B cell (primary cell): ENCODE measurements around the gene HLA-DQA1. TPM values are rescaled to one million over a fixed set of nuclear protein-coding genes. Genes with fewer than 3 reads are reported as not detected.

Source experiments
- ATAC-seq: fragments of 200-7000 bp; cut with Tn5 transposase; one replicate; pipeline ENCODE4 v1.10.0; 2021; ENCODE audit warnings: low read depth, mild to moderate bottlenecking, moderate number of reproducible peaks, moderate library complexity
- CTCF ChIA-PET: fragments of 350-600 bp; sonication (Branson Sonifier 250); formaldehyde crosslinking; loops from one replicate; lab custom pipeline; 2021; ENCODE audit warnings: antibody characterized with exemption, inconsistent platforms; lab: Charles Lee
- POLR2A ChIA-PET: fragments of 350-600 bp; sonication (Branson Sonifier 250); formaldehyde crosslinking; loops from one replicate; lab custom pipeline; 2021; ENCODE audit warnings: antibody characterized with exemption; lab: Charles Lee
- DNase-seq: peaks from one replicate; pipeline ENCODE4 v3.0.0; 2013
- H2AFZ ChIP-seq: 2 replicates; pipeline ENCODE4 v1.6.1; 2012; ENCODE audit warnings: mild to moderate bottlenecking, low read depth, low read length; ENCODE audit not compliant: insufficient read depth, poor library complexity, severe bottlenecking
- H3K27ac ChIP-seq, 2 donors: 1 replicate in 1 of 2; 2 replicates in 1 of 2; pipeline ENCODE4 v1.5.1; 2012 to 2013; ENCODE audit warnings: low read length in 2 of 2, mild to moderate bottlenecking in 2 of 2, moderate library complexity in 1 of 2
- H3K27me3 ChIP-seq, 4 experiments: fragments of 200-600 bp in 1 of 4; sonication (generic) in 1 of 4; replicated peaks in 1 of 4; 1 replicate in 2 of 4; 2 replicates in 2 of 4; pipeline versions ENCODE4 v1.6.1 to v1.7.0; 2013 to 2016; ENCODE audit warnings: low read length in 3 of 4, mild to moderate bottlenecking in 2 of 4, mixed read lengths in 1 of 4, moderate library complexity in 1 of 4; ENCODE audit not compliant: insufficient read depth in 4 of 4, control insufficient read depth in 3 of 4; ENCODE audit errors: control extremely low read depth in 1 of 4
- H3K36me3 ChIP-seq, 2 experiments: replicated peaks in 1 of 2; 1 replicate in 1 of 2; 2 replicates in 1 of 2; pipeline versions ENCODE4 v1.6.1 to v1.7.1; 2013; ENCODE audit warnings: low read length in 1 of 2; ENCODE audit not compliant: insufficient read depth in 2 of 2, control insufficient read depth in 1 of 2; ENCODE audit errors: control extremely low read depth in 1 of 2, extremely low read depth in 1 of 2
- H3K4me1 ChIP-seq, 2 donors: fragments of 200-600 bp in 1 of 2; sonication (generic) in 1 of 2; 1 replicate in 1 of 2; 2 replicates in 1 of 2; pipeline versions ENCODE4 v1.5.1 to v1.6.1; 2013 to 2017; ENCODE audit warnings: low read length in 2 of 2; ENCODE audit not compliant: control insufficient read depth in 2 of 2, insufficient read depth in 2 of 2
- H3K4me2 ChIP-seq: replicated peaks from 2 replicates; pipeline ENCODE3; 2012; ENCODE audit warnings: mild to moderate bottlenecking, low read depth, low read length; ENCODE audit not compliant: poor library complexity, severe bottlenecking
- H3K4me3 ChIP-seq, 5 experiments: fragments of 200-600 bp in 1 of 5; sonication (generic) in 1 of 5; 1 replicate in 3 of 5; 2 replicates in 2 of 5; pipeline versions ENCODE4 v1.5.1 to v1.7.0; 2011 to 2016; ENCODE audit warnings: low read length in 4 of 5, mild to moderate bottlenecking in 4 of 5, low read depth in 2 of 5, control low read depth in 1 of 5, moderate library complexity in 1 of 5; ENCODE audit not compliant: insufficient read depth in 1 of 5; ENCODE audit errors: control extremely low read depth in 1 of 5, extremely low read depth in 1 of 5
- H3K79me2 ChIP-seq: fragments of 200-600 bp; sonication (generic); one replicate; pipeline ENCODE4 v1.6.0; 2016; ENCODE audit warnings: low read length; ENCODE audit not compliant: control insufficient read depth, insufficient read depth
- H3K9ac ChIP-seq: fragments of 200-600 bp; sonication (generic); 2 replicates; pipeline ENCODE4 v1.6.1; 2017; ENCODE audit warnings: mild to moderate bottlenecking, low read length, moderate library complexity
- H3K9me3 ChIP-seq, 3 donors: one replicate each; pipeline versions ENCODE4 v1.6.1 to v1.7.1; 2013; ENCODE audit warnings: low read length in 2 of 3; ENCODE audit not compliant: control insufficient read depth in 2 of 3, insufficient read depth in 1 of 3; ENCODE audit errors: control extremely low read depth in 1 of 3
- H4K20me1 ChIP-seq: 2 replicates; pipeline ENCODE4 v1.6.0; 2012; ENCODE audit warnings: mild to moderate bottlenecking, low read length; ENCODE audit not compliant: insufficient read depth, control insufficient read depth, poor library complexity, severe bottlenecking
- H3K27ac Mint-ChIP-seq: one replicate; pipeline ENCODE4 v1.8.0; 2021; ENCODE audit warnings: mixed read lengths
- H3K27me3 Mint-ChIP-seq: one replicate; pipeline ENCODE4 v1.8.0; 2021; ENCODE audit warnings: mixed read lengths
- H3K4me1 Mint-ChIP-seq: one replicate; pipeline ENCODE4 v1.8.0; 2021; ENCODE audit warnings: mixed read lengths
- H3K4me3 Mint-ChIP-seq: one replicate; pipeline ENCODE4 v1.8.0; 2021; ENCODE audit warnings: mixed read lengths
- H3K9me3 Mint-ChIP-seq: one replicate; pipeline ENCODE4 v1.8.0; 2022; ENCODE audit warnings: mixed read lengths; ENCODE audit not compliant: insufficient read depth
- EZH2 ChIP-seq: IDR thresholded peaks from 2 replicates; pipeline ENCODE4 v1.6.1; 2012; ENCODE audit warnings: borderline replicate concordance, low read depth, mild to moderate bottlenecking, moderate library complexity, low read length; ENCODE audit not compliant: insufficient read depth, poor library complexity, severe bottlenecking
- WGBS: methylation state at CpG from one replicate; pipeline ENCODE4 v1.1.5; 2013; ENCODE audit warnings: missing lambda C conversion rate; ENCODE audit not compliant: insufficient coverage; 5-methylcytosine and 5-hydroxymethylcytosine counted together
- intact Hi-C: fragments of 100-400 bp; cut with micrococcal nuclease; formaldehyde crosslinking; loops from one replicate; pipeline ENCODE4 v1.10.0; 2022
- polyA plus RNA-seq: library from polyadenylated mRNA; depleted of rRNA; stranded (reverse); fragments of >200 nt; gene quantifications from 2 replicates; pipeline ENCODE4 v1.2.3, GENCODE V29; 2012
- total RNA-seq, 2 donors: library from RNA; stranded (reverse); fragments of 120-200 nt in 1 of 2; gene quantifications; 1 replicate in 1 of 2; 2 replicates in 1 of 2; pipeline versions ENCODE4 v1.2.3 to v1.2.4, GENCODE V29; 2013 to 2022
- TF ChIP-seq, protein P1 (sequence below): fragments of 200-600 bp; IDR thresholded peaks from one replicate; pipeline ENCODE4 v1.8.0; 2022; ENCODE audit warnings: antibody characterized with exemption, mild to moderate bottlenecking

The HLA-DQA1 gene
- total and polyA plus RNA-seq, 2 donors (not counting 1 experiment from before 2014, with no cell fraction given), result 486 to 489 TPM

DNA sequence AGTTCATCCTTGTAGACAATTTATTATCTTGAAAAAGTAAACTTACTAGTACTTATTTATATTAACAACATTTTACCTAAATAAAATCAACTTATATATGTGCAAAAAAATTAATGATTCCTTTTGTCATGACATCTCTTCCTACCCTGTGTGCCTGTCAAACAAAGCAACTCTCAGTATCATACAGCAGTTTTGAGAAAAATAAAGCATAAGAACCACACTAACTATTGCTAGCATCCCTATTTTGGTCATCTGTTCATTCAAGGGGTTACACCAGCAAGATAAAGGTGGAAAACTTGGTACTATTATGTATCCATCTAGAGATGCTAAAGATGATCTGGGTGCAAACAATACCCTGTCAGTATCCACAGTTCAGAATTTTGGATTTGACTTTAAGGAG, 40.2 kb upstream of the HLA-DQA1 start:
- no peaks in the 10 kb centered on the region for H3K27me3 Mint-ChIP-seq

DNA sequence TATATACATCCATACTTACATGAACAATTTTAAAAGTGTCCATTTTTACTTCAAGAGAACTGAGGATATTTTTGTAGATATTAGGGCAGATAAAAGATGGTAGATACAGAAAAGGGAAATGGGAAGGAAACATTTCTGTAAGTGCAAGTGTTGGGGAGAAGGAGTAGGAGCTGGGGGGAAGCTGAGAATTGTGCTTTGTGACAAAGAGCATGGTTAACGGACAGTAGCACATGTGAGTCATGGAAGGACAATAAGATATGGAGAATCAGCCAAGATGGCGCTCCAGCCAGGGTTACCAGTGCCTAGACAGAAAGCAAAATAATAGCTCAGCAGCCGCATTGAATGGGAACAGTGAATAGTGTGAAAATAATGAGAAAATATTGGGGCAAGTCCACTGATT, 34.8 kb upstream of the HLA-DQA1 start:
- H3K4me3 ChIP-seq, result peak overlapping the region in 1 of 5 experiments; percentile 29
- Mint-ChIP-seq H3K27me3 (no peaks in the 10 kb centered on the region), H3K9me3 (no peaks in the 10 kb centered on the region), H3K4me1 (peaks cover 62% of the 10 kb centered on the region), H3K4me3 (peak overlapping the region; percentile 50), H3K27ac (peak overlapping the region; percentile 92)
- ChIA-PET POLR2A (interaction anchor here (0.7 to 1.9 kb wide), 3 partner anchors 14 to 57 kb away, joined by 3 to 14 read pairs (median 3); no protein-coding TSS in a partner anchor), CTCF (interaction anchor here (1.1 to 1.3 kb wide), 3 partner anchors 10 to 35 kb away, joined by 3 to 4 read pairs (median 3); partner anchors contain the start of gene HLA-DQA1)
- no peaks in the 10 kb centered on the region for H3K36me3 ChIP-seq
- H4K20me1 ChIP-seq, result no peaks in the 10 kb centered on the region
- ATAC-seq, result no peak
- WGBS, result 50% methylated on average over 2 of the region's 3 CpGs
- intact Hi-C loops, result loop anchor here (2.0 to 10.0 kb wide), 4 partner anchors 14 to 342 kb away; partner anchors contain the start of genes HLA-DMB, HLA-DQA1, HLA-DQB1 and HLA-DRB1
- H3K27ac ChIP-seq, result peak overlapping the region; percentile 90 to 91
- no peaks in the 10 kb centered on the region for H3K27me3 ChIP-seq
- no peak for DNase-seq
- no peak overlapping the region for H3K9ac ChIP-seq
- TF ChIP-seq, protein P1, sequence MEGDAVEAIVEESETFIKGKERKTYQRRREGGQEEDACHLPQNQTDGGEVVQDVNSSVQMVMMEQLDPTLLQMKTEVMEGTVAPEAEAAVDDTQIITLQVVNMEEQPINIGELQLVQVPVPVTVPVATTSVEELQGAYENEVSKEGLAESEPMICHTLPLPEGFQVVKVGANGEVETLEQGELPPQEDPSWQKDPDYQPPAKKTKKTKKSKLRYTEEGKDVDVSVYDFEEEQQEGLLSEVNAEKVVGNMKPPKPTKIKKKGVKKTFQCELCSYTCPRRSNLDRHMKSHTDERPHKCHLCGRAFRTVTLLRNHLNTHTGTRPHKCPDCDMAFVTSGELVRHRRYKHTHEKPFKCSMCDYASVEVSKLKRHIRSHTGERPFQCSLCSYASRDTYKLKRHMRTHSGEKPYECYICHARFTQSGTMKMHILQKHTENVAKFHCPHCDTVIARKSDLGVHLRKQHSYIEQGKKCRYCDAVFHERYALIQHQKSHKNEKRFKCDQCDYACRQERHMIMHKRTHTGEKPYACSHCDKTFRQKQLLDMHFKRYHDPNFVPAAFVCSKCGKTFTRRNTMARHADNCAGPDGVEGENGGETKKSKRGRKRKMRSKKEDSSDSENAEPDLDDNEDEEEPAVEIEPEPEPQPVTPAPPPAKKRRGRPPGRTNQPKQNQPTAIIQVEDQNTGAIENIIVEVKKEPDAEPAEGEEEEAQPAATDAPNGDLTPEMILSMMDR, result no peak
- TF ChIP-seq EZH2, result no peak
- H2AFZ ChIP-seq, result no peak overlapping the region
- H3K4me2 ChIP-seq, result peak overlapping the region; percentile 57
- peaks cover 37 to 43% of the 10 kb centered on the region in 2 donors for H3K4me1 ChIP-seq
- peaks cover 0 to 4% (median 0%) of the 10 kb centered on the region in 3 donors for H3K9me3 ChIP-seq
- H3K79me2 ChIP-seq, result peaks cover 30% of the 10 kb centered on the region

More for the DNA sequence above, 40.2 kb upstream of the HLA-DQA1 start:
- ChIA-PET CTCF (interaction anchor here (0.6 kb wide), 1 partner anchor 15 kb away, joined by 4 read pairs; no protein-coding TSS in a partner anchor), POLR2A (interaction anchor here (1.2 to 1.7 kb wide), 2 partner anchors 67 to 158 kb away, joined by 3 to 5 read pairs; partner anchors contain the start of genes HLA-DRA and HLA-DRB5)
- no peak overlapping the region for H3K4me3 ChIP-seq
- ATAC-seq, result no peak
- intact Hi-C loops, result no loop called here
- Mint-ChIP-seq H3K4me3 (no peak overlapping the region), H3K27ac (peak overlapping the region; percentile 62), H3K9me3 (no peaks in the 10 kb centered on the region), H3K4me1 (peaks cover 44% of the 10 kb centered on the region)
- H3K4me1 ChIP-seq, result peaks cover 6 to 22% of the 10 kb centered on the region in 2 donors
- H3K79me2 ChIP-seq, result peaks cover 43% of the 10 kb centered on the region
- no peaks in the 10 kb centered on the region for H4K20me1 ChIP-seq
- peaks cover 0 to 4% (median 0%) of the 10 kb centered on the region in 3 donors for H3K9me3 ChIP-seq
- H3K9ac ChIP-seq, result no peak overlapping the region
- no peak for DNase-seq
- no peak for TF ChIP-seq EZH2
- TF ChIP-seq, protein P1, result no peak
- H2AFZ ChIP-seq, result no peak overlapping the region
- no peaks in the 10 kb centered on the region for H3K27me3 ChIP-seq
- H3K27ac ChIP-seq, result no peak overlapping the region
- no peaks in the 10 kb centered on the region for H3K36me3 ChIP-seq
- no peak overlapping the region for H3K4me2 ChIP-seq
